Fibroblast of lung (primary cell): ENCODE data around the gene RIMS3. TPM values are rescaled to one million over a fixed set of nuclear protein-coding genes. Genes with fewer than 3 reads are reported as not detected.

ENCODE experiments used
- DNase-seq, 2 donors: peaks; one replicate each; pipeline versions ENCODE4 v3.0.0 to v3.0.0-alpha.2; 2010; ENCODE audit warnings: low read depth in 2 of 2
- H2AFZ ChIP-seq: 2 replicates; pipeline ENCODE4 v1.5.1; 2012; ENCODE audit warnings: low read length, control low read depth, inconsistent platforms
- H3K27ac ChIP-seq: 2 replicates; pipeline ENCODE4 v1.5.1; 2011; ENCODE audit warnings: low read length, control low read depth; ENCODE audit not compliant: insufficient read depth
- H3K27me3 ChIP-seq: 2 replicates; pipeline ENCODE4 v1.5.1; 2011; ENCODE audit warnings: mild to moderate bottlenecking, low read length; ENCODE audit not compliant: control insufficient read depth, insufficient read depth
- H3K36me3 ChIP-seq: 2 replicates; pipeline ENCODE4 v1.5.1; 2011; ENCODE audit warnings: low read length; ENCODE audit not compliant: control insufficient read depth, insufficient read depth
- H3K4me1 ChIP-seq: 2 replicates; pipeline ENCODE4 v1.5.1; 2011; ENCODE audit warnings: low read length; ENCODE audit not compliant: control insufficient read depth, insufficient read depth; ENCODE audit errors: extremely low read depth
- H3K4me2 ChIP-seq: 2 replicates; pipeline ENCODE4 v1.5.1; 2011; ENCODE audit warnings: low read length, control low read depth; ENCODE audit not compliant: insufficient read depth; ENCODE audit errors: extremely low read depth
- H3K4me3 ChIP-seq, 4 experiments: fragments of 200-600 bp in 1 of 4; sonication (generic) in 1 of 4; replicated peaks in 1 of 4; 2 replicates each; pipeline ENCODE4 v1.5.1; 2011 to 2016; ENCODE audit warnings: low read length in 4 of 4, low read depth in 3 of 4, mild to moderate bottlenecking in 3 of 4, control low read depth in 2 of 4, inconsistent platforms in 1 of 4, mixed read lengths in 1 of 4; ENCODE audit not compliant: insufficient read depth in 1 of 4; ENCODE audit errors: control extremely low read depth in 1 of 4
- H3K79me2 ChIP-seq: 2 replicates; pipeline ENCODE4 v1.5.1; 2012; ENCODE audit warnings: mild to moderate bottlenecking, low read length, inconsistent platforms; ENCODE audit not compliant: control insufficient read depth, insufficient read depth
- H3K9ac ChIP-seq: 2 replicates; pipeline ENCODE4 v1.5.1; 2011; ENCODE audit warnings: mild to moderate bottlenecking, low read length, control low read depth; ENCODE audit not compliant: insufficient read depth
- H3K9me3 ChIP-seq: 2 replicates; pipeline ENCODE4 v1.5.1; 2012; ENCODE audit warnings: low read depth, low read length; ENCODE audit not compliant: control insufficient read depth, insufficient read depth
- H4K20me1 ChIP-seq: 2 replicates; pipeline ENCODE4 v1.5.1; 2011; ENCODE audit warnings: low read length; ENCODE audit not compliant: control insufficient read depth, insufficient read depth; ENCODE audit errors: extremely low read depth
- CTCF ChIP-seq, 2 donors: IDR thresholded peaks in 1 of 2; conservative IDR thresholded peaks in 1 of 2; 1 replicate in 1 of 2; 2 replicates in 1 of 2; pipeline ENCODE4 v1.5.1; 2011 to 2012; ENCODE audit warnings: low read length in 2 of 2, control low read depth in 1 of 2, inconsistent platforms in 1 of 2, low read depth in 1 of 2, mild to moderate bottlenecking in 1 of 2
- EZH2 ChIP-seq: IDR thresholded peaks from 2 replicates; pipeline ENCODE4 v1.5.1; 2012; ENCODE audit warnings: low read length, control low read depth, mild to moderate bottlenecking; ENCODE audit errors: missing control alignments
- polyA plus RNA-seq, 2 donors: library from polyadenylated mRNA; depleted of rRNA in 1 of 2; stranded (reverse) in 1 of 2; unstranded in 1 of 2; fragments of >200 nt; gene quantifications; 2 replicates each; pipeline ENCODE4 v1.2.1, GENCODE V29; 2011 to 2012; ENCODE audit warnings: missing spikeins in 1 of 2
- total RNA-seq: library from RNA; depleted of rRNA; stranded (reverse); fragments of >200 nt; gene quantifications from 2 replicates; pipeline ENCODE4 v1.2.1, GENCODE V29; 2014

The RIMS3 gene
- total and polyA plus RNA-seq, 2 donors (not counting 1 experiment from before 2014, with no cell fraction given), result 0.11 to 0.33 TPM

- Histone ChIP-seq H3K4me2 (no peak overlapping the region), H3K9me3 (no peaks in the 10 kb centered on the region), H3K9ac (no peak overlapping the region), H2AFZ (no peak overlapping the region), H3K27ac (no peak overlapping the region), H3K36me3 (no peaks in the 10 kb centered on the region), H3K79me2 (no peaks in the 10 kb centered on the region), H3K4me3 (no peak overlapping the region), H4K20me1 (no peaks in the 10 kb centered on the region), H3K4me1 (no peaks in the 10 kb centered on the region), H3K27me3 (peaks cover 7% of the 10 kb centered on the region)
- DNase-seq, result no peak
- TF ChIP-seq EZH2, result no peak
- no peak for TF ChIP-seq CTCF (conservative IDR thresholded peaks at IDR 0.05 in 1 of 2, IDR thresholded peaks at IDR 0.05 in 1 of 2; ENCODE audit: low read depth in 1 of 2, low read length in 2 of 2)
These were observed 16.4 kb downstream of the RIMS3 start for GRCh38 chr1:40648928-40649591.

- no peak overlapping the region for H3K4me2 ChIP-seq
- no peaks in the 10 kb centered on the region for H3K9me3 ChIP-seq
- DNase-seq, result no peak
- no peak overlapping the region for H3K9ac ChIP-seq
- H3K27ac ChIP-seq, result no peak overlapping the region
- H3K27me3 ChIP-seq, result peaks cover 3% of the 10 kb centered on the region
- no peak overlapping the region for H2AFZ ChIP-seq
- no peak for TF ChIP-seq EZH2
- no peak for TF ChIP-seq CTCF (conservative IDR thresholded peaks at IDR 0.05 in 1 of 2, IDR thresholded peaks at IDR 0.05 in 1 of 2; ENCODE audit: low read depth in 1 of 2, low read length in 2 of 2)
- H3K36me3 ChIP-seq, result no peaks in the 10 kb centered on the region
- no peaks in the 10 kb centered on the region for H3K79me2 ChIP-seq
- no peaks in the 10 kb centered on the region for H4K20me1 ChIP-seq
- H3K4me1 ChIP-seq, result no peaks in the 10 kb centered on the region
- H3K4me3 ChIP-seq, result no peak overlapping the region
These were observed 17.3 kb downstream of the RIMS3 start for GRCh38 chr1:40648200-40648599.

- Histone ChIP-seq H3K9ac (no peak overlapping the region), H3K79me2 (no peaks in the 10 kb centered on the region), H3K27me3 (peaks cover 3% of the 10 kb centered on the region), H3K27ac (no peak overlapping the region), H3K9me3 (no peaks in the 10 kb centered on the region), H3K36me3 (no peaks in the 10 kb centered on the region), H2AFZ (no peak overlapping the region), H3K4me2 (no peak overlapping the region), H3K4me3 (no peak overlapping the region), H3K4me1 (no peaks in the 10 kb centered on the region), H4K20me1 (no peaks in the 10 kb centered on the region)
- no peak for TF ChIP-seq EZH2
- TF ChIP-seq CTCF (conservative IDR thresholded peaks at IDR 0.05 in 1 of 2, IDR thresholded peaks at IDR 0.05 in 1 of 2; ENCODE audit: low read depth in 1 of 2, low read length in 2 of 2), result no peak
- no peak for DNase-seq
These were observed 19.2 kb downstream of the RIMS3 start for GRCh38 chr1:40646315-40646714.
